Measurements from ENCODE around the gene KCNB1.

GRCh38 chr20:49380337-49380780, 102.1 kb downstream of the KCNB1 start:
- TF ChIP-seq, protein P1, sequence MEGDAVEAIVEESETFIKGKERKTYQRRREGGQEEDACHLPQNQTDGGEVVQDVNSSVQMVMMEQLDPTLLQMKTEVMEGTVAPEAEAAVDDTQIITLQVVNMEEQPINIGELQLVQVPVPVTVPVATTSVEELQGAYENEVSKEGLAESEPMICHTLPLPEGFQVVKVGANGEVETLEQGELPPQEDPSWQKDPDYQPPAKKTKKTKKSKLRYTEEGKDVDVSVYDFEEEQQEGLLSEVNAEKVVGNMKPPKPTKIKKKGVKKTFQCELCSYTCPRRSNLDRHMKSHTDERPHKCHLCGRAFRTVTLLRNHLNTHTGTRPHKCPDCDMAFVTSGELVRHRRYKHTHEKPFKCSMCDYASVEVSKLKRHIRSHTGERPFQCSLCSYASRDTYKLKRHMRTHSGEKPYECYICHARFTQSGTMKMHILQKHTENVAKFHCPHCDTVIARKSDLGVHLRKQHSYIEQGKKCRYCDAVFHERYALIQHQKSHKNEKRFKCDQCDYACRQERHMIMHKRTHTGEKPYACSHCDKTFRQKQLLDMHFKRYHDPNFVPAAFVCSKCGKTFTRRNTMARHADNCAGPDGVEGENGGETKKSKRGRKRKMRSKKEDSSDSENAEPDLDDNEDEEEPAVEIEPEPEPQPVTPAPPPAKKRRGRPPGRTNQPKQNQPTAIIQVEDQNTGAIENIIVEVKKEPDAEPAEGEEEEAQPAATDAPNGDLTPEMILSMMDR (conservative IDR thresholded peaks at IDR 0.05), result no peak
- no peak for TF ChIP-seq ZFX (IDR thresholded peaks at IDR 0.05)
